Astrocyte of the hippocampus (primary cell): ENCODE measurements around the gene RPS24.
"Not testable (repeated sequence)": the region's sequence is repeated elsewhere in the genome, so short reads cannot be mapped to it uniquely, and the experiment has no call there.

ENCODE experiments used
- DNase-seq: peaks from one replicate; pipeline ENCODE4 v3.0.0; 2011; ENCODE audit warnings: low read depth, low spot score

Gene RPS24

GRCh38 chr10:78049851-78050250, 16.2 kb downstream of the RPS24 start:
- DNase-seq: no peak

GRCh38 chr10:78053211-78053868, 19.7 kb downstream of the RPS24 start:
- DNase-seq: no peak

- DNase-seq: no peak
These were observed 24.9 kb downstream of the RPS24 start for GRCh38 chr10:78058562-78058961.

GRCh38 chr10:78059906-78060702, 26.4 kb downstream of the RPS24 start:
- no peak for DNase-seq

- DNase-seq: no peak
These were observed 28.6 kb downstream of the RPS24 start for GRCh38 chr10:78062296-78062695.

- DNase-seq: no peak
These were observed 29.6 kb downstream of the RPS24 start for GRCh38 chr10:78063236-78063635.

GRCh38 chr10:78064919-78065318, 31.3 kb downstream of the RPS24 start:
- not testable (repeated sequence) for DNase-seq

- DNase-seq: no peak
These were observed 31.9 kb downstream of the RPS24 start for GRCh38 chr10:78065611-78066010.

GRCh38 chr10:78066012-78066411, 32.3 kb downstream of the RPS24 start:
- DNase-seq: no peak

GRCh38 chr10:78066728-78067430, 33.2 kb downstream of the RPS24 start:
- no peak for DNase-seq

GRCh38 chr10:78069151-78069550, 35.5 kb downstream of the RPS24 start:
- DNase-seq: no peak

- not testable (repeated sequence) for DNase-seq
These were observed 36.4 kb downstream of the RPS24 start for GRCh38 chr10:78070064-78070463.

GRCh38 chr10:78070726-78071125, 37.1 kb downstream of the RPS24 start:
- no peak for DNase-seq

GRCh38 chr10:78071140-78071856, 37.6 kb downstream of the RPS24 start:
- no peak for DNase-seq

- DNase-seq: no peak
These were observed 38.2 kb downstream of the RPS24 start for GRCh38 chr10:78071857-78072179.

GRCh38 chr10:78072504-78072903, 38.8 kb downstream of the RPS24 start:
- DNase-seq: no peak

GRCh38 chr10:78075806-78076205, 42.1 kb downstream of the RPS24 start:
- not testable (repeated sequence) for DNase-seq

- DNase-seq: no peak
These were observed 45.1 kb downstream of the RPS24 start for GRCh38 chr10:78078539-78079330.

- no peak for DNase-seq
These were observed 45.7 kb downstream of the RPS24 start for GRCh38 chr10:78079411-78079810.

GRCh38 chr10:78081292-78081691, 47.6 kb downstream of the RPS24 start:
- no peak for DNase-seq

GRCh38 chr10:78082636-78083035, 49.0 kb downstream of the RPS24 start:
- no peak for DNase-seq
